ENCODE data around the gene SH3PXD2A.

SH3PXD2A gene

DNA sequence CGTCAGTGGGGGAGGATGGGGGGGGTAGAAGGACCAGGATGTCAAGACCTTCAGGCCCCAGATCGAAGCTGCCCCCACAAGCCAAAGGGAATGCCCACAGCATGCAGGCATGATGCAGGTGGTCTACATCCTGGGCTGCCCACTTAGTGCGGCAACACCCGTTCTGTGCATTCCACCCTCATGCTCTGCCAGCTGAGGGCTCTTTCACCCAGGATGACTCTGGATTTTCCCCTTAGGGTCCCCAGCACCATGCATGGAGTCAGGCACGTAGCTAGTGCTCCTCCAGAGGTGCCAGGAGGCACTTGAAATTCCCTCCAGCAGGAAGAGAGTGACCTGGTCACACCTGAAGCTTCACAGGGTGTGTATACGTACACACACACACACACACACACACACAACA lies 66.2 kb downstream of the SH3PXD2A start:
- TF ChIP-seq CTCF (conservative IDR thresholded peaks at IDR 0.05; ENCODE audit: low read depth, low read length): no peak
- no peak overlapping the region for H3K4me3 ChIP-seq (ENCODE audit: low read length)
- DNase-seq (ENCODE audit: low read depth): no peak

DNA sequence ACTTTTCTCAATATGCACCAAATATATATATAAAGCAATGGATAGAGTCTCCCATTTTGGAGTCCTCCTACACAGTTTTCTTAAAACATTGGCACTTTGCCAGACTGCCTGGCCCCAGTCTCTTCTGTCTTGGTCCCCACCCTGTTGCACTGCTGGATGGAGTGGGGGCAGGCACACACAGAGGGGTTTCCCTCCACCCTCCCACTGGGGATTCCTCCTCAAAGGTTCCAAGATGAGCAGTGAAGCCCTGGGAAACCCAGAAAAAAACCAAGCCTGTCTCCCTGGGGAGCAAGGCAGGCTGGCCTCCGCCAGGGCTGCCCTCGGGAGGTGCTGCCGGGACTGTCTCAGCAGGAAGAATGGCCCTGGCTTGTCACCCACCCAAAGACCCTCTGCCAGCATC lies 68.0 kb downstream of the SH3PXD2A start:
- no peak for DNase-seq (ENCODE audit: low read depth)
- H3K4me3 ChIP-seq (ENCODE audit: low read length): no peak overlapping the region
- no peak for TF ChIP-seq CTCF (conservative IDR thresholded peaks at IDR 0.05; ENCODE audit: low read depth, low read length)

DNA sequence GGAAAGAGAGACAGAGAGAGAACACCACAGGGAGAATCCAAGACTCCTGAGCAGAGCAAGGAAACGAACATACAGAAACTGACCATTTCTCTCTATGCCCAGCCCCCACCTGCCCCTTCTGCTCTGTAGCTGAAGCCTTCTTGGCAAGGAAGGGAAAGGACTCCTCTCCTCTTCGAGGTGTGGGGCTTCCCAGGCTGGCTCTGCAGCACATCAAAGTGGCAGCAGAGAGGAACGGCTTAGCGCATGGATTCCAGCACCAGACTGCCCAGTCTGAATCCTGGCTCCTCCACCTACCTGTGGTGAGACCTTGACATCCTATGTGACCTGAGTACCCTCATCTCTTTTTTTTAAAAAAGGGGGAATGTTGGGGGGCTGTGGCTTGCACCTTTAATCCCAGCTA lies 69.4 kb downstream of the SH3PXD2A start:
- H3K4me3 ChIP-seq (ENCODE audit: low read length): no peak overlapping the region
- TF ChIP-seq CTCF (conservative IDR thresholded peaks at IDR 0.05; ENCODE audit: low read depth, low read length): no peak
- no peak for DNase-seq (ENCODE audit: low read depth)

- H3K4me3 ChIP-seq (ENCODE audit: low read length): no peak overlapping the region
- TF ChIP-seq CTCF (conservative IDR thresholded peaks at IDR 0.05; ENCODE audit: low read depth, low read length): no peak
- no peak for DNase-seq (ENCODE audit: low read depth)
Measured at GRCh38 chr10:103784723-103785418, 70.5 kb downstream of the SH3PXD2A start.

GRCh38 chr10:103784089-103784488 lies 71.3 kb downstream of the SH3PXD2A start:
- TF ChIP-seq CTCF (conservative IDR thresholded peaks at IDR 0.05; ENCODE audit: low read depth, low read length): no peak
- no peak for DNase-seq (ENCODE audit: low read depth)
- no peak overlapping the region for H3K4me3 ChIP-seq (ENCODE audit: low read length)

DNA sequence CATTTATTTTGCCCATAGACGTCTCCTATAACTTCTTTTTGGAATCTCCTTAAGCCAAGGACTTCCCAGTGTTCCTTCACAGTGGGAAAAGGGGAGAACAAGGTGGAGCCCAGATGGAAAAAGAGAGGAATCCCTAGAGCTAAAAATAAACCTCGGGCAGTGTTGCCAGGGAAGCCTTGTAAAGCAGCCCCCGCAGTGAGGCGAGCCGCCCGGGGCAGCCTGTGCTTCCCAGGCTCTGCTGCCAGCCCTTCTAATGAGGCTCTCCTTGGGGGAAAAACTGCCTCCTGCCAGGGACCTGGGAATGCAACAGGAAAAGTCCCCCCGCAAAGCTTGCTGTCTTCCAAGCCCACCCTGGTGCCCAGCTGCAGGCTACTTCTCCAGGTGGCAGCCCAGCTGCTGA lies 71.7 kb downstream of the SH3PXD2A start:
- no peak for DNase-seq (ENCODE audit: low read depth)
- H3K4me3 ChIP-seq (ENCODE audit: low read length): no peak overlapping the region

More for the DNA sequence above, 71.7 kb downstream of the SH3PXD2A start:
- no peak for TF ChIP-seq CTCF (conservative IDR thresholded peaks at IDR 0.05; ENCODE audit: low read depth, low read length)

Data from retinal pigment epithelial cell (primary cell).